GM19463 (cell line): ENCODE data around the gene CRLF1.

Source experiments
- ATAC-seq: cut with Tn5 transposase; IDR thresholded peaks from one replicate; pipeline ENCODE4 v1.9.1; 2021; ENCODE audit warnings: mild to moderate bottlenecking, moderate library complexity; ENCODE audit not compliant: unreplicated experiment

CRLF1 gene, protein sequence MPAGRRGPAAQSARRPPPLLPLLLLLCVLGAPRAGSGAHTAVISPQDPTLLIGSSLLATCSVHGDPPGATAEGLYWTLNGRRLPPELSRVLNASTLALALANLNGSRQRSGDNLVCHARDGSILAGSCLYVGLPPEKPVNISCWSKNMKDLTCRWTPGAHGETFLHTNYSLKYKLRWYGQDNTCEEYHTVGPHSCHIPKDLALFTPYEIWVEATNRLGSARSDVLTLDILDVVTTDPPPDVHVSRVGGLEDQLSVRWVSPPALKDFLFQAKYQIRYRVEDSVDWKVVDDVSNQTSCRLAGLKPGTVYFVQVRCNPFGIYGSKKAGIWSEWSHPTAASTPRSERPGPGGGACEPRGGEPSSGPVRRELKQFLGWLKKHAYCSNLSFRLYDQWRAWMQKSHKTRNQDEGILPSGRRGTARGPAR

DNA sequence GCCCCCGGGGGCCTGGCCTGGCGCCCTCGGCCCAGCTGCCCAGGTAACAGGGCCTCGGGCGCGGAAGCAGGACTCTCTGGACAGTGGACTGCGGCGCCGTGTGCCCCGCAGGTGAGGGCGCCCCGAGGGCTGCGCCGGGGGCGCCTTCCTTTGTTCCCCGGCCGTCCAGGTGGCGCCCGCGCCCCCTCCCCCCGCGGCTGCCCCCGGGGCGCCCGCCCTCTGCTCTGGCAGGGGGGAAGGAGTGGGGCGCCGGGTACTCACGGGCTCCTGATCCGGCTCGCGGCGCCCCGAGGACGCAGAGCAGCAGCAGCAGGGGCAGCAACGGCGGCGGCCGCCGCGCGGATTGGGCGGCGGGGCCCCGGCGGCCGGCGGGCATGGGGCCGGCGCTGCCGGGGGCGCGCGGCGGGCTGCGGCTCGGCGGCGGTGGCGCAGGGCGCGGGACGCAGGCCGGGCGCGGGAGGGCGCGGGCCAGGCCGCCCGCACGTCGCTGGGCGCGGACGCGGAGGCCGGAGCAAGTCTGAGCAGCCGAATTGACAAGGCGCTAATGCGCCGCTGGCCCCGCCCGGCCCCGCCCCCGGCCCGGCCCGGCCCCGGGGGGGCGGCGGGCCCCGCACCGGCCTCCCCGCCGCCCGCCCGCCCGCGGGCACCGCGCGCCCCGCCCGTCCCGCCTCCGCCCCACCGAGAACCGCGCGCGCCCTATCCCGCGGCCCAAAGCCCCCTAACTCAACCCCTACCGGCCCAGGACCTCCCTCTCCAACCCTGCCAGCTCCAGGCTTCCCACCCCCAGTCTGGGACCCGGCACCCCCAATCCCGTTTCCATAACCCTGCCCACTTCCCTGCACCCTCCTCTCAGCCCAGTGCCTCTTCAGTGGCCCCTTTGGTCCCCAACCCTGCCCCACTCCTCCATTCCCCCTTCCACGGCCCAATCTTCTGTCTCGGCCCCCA, at the start of gene CRLF1:
Gene CRLF1, minus strand, starts transcription at position 519 of the 945 bp plus-strand sequence. Its CDS starts 143 bp downstream, at position 376.
- ATAC-seq = no peak

DNA sequence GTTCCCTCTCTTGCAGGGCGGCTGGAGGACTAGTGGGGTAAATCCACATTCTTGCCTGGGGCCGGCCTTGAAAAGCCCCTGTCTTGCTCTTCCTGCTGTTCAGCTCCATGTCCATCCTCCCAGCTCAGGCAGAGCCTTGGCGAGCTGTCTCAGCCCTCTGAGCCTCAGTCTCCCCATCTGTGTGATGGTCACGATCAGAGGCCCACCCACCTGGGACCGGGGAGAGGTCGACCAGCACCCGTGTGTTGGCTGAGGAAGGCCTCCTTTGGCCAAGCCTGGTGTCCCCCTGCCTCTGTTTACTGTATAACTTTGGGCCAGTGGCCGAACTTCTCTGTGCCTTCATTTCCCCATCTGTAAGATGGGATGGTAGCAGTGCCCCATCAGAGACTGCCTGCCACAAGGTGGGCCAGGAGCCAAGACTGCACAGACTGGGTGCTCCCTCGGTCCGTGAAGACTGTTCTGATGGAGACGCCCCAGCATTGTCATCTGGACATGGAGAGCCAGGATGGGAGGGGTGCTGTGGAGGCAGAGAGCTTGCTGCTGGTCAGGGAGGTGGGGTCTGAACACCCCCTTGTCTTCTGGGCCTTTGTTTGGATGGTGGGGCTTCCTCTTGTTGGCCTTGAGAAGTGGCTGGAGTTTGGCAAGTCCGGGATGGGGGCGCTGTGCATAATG, 48.7 kb upstream of the CRLF1 start:
- ATAC-seq = no peak

DNA sequence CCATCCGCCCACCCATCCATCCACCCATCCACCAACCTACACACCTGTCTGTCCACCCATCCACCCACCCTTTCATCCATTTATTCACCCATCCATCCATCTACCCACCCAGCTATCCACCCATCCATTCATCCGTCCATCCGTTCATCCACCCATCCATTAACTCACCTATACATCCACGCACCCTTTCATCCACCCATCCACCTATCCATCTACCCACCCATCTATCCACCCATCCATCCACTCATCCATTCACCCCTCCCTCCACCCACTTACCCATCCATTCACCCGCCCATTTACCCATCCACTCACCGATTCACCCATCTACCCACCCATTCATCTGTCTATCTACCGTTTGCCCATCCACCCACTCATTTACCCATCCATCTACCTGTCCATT, 47.9 kb upstream of the CRLF1 start:
- ATAC-seq = no peak

DNA sequence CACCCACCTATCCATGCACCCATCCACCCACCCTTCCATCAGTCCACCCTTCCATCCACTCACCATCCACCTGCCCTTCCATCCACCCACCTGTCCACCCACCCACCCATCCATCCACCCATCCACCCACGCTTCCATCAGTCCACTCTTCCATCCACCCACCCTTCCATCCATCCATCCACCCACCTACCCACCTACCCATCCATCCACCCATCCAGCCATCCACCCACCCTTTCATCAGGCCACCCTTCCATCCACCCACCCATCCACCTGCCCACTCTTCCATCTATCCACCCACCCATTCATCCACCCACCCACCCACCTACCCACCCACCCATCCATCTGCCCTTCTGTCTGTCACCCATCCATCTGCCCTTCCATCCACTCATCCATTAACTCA, 47.3 kb upstream of the CRLF1 start:
- no peak for ATAC-seq

DNA sequence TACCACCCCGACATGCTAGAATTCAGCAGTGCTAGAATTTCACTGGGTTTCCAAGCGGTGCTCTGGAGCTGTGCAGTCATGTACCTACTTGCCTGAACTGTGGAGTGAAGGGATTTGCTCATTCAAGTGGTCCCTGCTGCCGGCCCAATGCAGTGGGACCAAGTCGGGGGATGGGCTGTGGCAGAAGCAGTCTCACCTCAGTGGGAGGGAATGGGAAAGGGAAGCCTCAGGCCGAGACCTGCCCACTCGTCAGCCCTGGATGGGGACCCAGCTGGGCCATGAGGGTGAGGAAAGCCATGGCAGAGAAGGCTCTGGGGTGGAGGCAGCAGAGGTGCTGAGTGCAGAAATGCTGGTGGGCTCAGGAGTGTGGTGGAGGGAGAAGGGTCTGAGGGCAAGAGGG, 45.1 kb upstream of the CRLF1 start:
- no peak for ATAC-seq

DNA sequence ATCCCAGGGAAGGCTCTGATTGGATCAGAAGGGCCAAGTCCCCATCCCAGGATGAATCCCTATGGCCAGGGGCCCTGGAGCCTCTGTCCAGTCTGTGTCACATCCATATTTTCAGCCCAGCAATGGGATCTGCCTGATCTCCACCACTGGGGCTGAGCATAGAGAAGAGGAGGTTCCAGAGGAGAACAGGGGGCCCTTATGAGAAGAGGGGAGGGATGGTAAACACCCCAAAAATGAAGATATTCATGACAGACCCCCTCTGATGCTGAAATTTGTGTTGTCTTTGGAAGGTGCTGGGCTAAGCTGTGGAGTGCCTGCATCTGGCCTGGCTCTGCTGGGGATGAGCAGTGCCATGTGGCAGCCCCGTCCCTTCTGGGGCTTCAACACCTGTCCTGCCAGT, 44.7 kb upstream of the CRLF1 start:
- ATAC-seq = no peak

DNA sequence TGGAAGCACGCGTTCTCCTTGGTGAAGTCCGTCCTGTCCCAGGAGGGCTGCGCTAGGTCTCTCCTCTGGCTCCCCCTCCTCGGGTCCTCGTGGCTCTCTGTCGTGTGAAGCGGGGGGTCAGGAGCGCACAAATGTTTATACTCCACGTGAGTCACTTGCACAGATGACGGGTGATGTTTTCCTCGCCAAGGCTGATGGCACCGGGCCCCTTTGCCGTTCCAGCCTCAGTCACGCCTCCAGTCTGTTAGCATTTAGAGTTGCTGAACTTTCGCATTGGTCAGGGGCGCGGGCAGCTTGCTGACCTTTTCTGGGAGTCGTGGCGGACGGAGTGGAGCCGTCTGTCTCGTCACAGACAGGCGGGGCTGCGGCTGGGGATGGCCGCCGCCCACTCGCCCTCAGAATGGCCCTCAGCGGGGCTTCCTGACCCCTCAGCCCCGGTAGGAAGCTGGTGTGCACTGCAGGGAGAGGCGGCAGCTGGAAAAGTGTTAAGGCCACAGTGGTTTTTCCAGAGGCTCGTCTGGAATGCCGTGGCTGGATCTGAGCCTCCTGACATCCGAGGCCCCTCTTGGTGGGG, 44.0 kb upstream of the CRLF1 start:
- ATAC-seq = no peak

DNA sequence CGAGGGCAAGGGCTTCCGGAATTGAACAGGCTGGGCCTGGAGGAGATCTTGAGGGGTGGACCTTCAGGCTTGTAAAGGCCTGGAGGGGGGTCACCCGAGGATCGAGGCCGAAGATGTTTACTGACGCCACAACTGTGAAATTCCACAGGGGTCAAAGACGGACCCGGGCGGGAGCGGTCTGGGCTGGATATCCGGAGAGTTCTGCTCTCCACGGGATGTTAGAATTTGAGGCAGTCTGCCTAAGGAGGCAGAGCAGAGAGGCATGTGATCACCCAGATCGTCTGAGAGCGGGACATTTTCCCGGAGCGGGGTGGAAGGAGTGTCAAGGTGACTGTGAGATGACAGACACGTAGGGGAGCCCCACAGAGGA, 43.4 kb upstream of the CRLF1 start:
- no peak for ATAC-seq

DNA sequence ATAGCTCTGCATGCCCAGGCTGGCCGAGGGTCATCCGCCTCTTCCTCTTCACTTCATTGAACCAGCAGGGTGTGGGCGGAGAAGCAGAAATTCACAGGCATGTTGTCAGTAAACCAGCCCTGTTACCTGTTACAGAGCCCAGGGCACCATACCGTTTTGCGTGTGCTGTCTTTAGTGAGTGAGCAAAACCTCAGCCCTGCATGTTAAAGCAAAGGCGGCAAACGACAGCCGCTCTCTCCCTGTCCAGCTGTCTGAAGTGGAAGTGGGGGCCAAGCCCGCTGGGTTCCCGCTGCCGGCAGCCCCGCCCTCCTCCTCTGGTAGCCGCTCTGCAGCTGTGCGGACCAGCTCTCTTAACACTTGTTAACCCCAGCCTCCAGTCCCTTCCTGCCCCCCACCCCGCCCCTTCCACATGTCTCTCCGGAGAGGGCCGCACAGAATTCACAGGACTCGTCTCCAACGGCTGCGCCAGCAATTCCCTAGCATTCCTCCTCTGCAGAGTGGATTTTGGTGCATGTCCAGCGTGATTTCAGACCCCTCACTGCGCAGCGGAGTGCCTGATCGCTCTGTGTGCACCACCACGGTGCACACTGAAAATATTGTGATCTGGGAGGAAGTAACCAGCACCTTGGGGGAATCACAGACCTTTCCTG, 42.9 kb upstream of the CRLF1 start:
- ATAC-seq = peak; percentile 60

DNA sequence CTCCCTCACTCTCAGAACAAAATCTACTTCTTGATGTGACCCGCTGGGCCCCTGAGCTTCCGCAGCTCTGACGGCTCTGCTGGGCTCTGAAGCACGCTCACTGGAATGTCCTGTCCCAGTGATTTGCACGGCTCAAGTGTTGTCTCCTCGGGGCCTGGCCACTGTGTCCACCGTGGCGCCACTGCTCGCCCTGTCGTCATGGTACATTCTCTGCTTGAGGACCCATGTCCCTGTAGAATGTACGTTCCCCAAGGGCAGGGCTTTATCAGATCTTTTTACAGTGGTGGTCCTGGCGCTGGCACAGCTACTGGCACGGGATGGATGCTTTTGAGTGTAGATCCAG, 42.3 kb upstream of the CRLF1 start:
- ATAC-seq = no peak

DNA sequence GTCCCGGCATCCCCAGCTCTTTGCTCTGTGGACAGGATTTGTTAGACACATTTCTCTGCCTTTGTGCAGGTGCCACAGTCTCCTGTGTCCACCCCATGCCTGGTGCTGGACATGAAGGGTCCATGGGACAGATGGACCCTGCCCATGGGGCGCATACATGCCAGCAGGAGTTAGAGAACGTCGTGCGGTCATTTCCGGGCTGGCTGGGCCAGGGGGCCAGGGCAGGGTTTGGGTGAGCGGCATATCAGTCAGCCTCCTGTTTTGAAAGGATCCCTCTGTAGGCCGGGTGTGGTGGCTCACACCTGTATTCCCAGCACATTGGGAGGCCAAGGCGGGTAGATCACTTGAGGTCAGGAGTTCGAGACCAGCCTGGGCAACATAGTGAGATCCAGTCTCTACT, 41.2 kb upstream of the CRLF1 start:
- ATAC-seq = no peak

DNA sequence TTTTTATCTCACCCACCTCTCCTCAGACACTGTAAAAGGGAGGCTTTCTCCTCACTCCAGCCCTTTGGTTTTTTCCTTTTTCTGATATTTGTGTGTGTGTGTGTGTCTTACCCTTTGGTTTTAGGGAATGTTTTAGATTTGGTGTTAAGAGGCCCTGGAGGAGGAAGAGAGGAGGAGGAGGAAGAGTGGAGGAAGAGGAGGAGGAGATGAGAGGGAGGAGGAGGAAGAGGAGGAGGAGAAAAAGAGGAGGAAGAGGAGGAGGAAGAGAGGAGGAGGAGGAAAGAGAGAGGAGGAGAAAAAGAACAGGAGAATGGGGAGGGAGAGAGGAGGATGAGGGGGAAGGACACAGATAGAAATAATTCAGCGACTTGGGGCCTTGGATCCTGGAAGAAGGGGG, 40.8 kb upstream of the CRLF1 start:
- no peak for ATAC-seq

DNA sequence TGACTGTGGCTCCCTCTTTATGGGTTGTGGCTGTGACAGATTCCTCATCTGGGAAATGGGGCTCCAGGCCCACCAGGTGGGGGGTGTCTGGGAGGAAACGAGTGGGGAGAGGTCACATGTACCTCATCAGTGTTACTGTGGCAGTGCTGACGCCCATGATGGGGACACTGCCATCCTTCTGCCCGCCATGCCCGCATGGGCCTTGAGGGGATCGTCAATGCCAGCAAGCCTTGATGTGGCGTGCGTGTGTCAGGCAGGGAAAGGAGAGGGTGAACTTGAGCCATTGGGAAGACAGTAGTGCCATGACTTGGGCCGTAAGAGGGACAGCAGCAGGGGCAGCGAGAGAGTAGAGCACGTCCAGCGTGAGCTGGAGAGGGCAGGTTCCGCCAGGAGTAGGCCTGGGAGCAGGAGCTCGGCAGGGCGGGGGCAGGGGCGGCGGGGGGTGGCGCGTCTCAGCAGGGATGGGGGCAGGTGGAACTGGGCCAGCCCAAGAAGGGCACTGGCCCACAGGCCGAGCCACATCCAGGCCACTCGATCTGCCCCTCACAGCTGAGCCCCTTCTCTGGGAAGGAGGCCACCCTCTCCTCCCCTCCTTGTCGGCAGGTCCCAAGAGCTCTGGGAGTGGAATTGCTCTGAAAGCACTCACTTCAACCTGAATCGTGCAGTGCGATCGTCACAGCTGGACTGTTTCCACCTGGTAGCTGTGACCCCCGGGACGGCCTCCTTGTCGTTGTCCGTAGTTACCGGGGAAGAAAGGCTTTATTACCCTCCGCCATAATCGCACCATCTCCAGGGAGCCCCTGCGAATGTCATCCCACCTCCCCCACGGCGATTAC, 40.2 kb upstream of the CRLF1 start:
- no peak for ATAC-seq

DNA sequence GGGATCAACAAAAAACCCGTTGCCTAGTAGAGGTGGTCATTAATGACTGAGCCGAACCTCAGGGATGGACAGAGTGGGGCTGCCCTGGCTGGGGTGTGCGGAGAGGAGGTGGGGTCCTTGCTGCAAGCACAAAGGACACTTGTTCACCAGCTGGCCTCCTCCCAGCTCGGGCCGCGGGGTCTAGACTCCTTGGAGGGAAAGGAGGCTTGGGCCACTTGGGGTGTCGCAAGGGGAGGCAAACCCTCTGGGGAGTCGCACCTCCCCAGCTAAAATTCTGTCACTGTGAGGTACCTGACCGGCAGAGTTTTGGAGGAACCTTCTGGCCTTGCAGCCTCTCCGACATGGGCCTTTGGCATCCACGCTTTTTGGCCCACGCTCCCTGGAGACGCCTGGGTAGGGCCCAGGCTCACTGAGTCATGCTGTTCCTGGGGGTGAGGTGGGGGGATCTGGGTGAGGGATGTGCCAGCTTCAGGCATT, 38.5 kb upstream of the CRLF1 start:
- ATAC-seq = no peak

DNA sequence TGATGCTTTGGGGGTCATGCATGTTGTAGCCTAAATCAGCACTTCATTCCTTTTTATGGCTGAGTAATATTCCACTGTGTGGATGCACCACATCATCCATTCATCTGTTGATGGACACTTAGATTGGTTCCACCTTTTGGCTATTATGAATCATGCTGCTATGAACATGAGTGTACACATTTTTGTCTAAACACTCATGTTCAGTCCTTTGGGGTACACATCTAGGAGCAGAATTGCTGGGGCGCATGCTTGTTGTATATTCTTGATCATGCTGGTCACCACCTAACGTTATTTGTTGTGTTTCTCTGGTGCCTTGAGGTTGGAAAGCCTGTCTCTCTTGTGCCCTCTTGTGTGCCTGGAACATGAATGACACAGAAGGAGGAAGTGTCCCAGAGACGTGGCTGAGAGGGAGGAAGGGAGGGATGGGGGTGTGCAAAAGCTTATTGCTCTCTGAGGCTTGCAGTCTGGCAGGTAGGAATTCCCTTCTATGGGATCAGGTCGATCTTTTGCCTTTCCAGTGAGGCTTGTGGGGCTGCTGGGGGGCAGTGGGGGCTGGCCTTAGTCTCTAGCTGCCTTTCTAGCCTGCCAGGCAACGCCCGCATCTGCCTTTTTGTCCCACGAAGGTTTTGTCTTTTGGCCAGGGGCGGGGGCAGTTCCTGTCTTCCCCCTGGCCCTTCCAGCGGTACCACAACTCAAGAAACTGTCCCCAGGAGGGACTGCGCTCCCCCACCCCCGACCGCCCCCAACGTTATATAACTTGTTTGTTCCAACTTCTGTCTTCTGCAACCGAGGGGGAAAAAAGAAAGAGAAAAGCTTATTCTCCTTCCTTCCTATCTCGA, 37.8 kb upstream of the CRLF1 start:
- ATAC-seq = no peak

DNA sequence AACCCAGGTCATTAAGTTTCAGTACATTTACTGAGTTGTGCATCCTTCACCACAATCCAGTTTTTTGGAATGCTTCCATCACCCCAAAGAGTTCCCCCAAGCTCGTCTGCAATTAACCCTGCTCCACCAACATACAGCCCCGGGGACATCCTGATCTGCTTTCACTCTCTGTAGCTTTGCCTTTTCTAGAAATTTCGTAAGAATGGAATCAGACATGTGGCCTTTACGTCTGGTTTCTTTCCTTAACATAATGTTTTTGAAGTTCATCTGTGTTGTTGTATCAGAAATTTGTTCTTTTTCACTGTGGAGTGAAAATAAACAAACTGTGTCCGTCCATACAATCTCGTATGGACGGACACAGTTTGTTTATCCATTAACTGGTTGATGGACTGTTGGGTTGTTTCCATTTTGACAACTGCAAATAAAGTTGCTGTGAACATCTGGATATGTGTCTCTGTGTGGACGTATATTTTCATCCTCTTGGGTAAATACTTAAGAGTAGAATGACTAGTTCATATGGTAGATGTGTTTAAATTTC, 33.2 kb upstream of the CRLF1 start:
- ATAC-seq = no peak

DNA sequence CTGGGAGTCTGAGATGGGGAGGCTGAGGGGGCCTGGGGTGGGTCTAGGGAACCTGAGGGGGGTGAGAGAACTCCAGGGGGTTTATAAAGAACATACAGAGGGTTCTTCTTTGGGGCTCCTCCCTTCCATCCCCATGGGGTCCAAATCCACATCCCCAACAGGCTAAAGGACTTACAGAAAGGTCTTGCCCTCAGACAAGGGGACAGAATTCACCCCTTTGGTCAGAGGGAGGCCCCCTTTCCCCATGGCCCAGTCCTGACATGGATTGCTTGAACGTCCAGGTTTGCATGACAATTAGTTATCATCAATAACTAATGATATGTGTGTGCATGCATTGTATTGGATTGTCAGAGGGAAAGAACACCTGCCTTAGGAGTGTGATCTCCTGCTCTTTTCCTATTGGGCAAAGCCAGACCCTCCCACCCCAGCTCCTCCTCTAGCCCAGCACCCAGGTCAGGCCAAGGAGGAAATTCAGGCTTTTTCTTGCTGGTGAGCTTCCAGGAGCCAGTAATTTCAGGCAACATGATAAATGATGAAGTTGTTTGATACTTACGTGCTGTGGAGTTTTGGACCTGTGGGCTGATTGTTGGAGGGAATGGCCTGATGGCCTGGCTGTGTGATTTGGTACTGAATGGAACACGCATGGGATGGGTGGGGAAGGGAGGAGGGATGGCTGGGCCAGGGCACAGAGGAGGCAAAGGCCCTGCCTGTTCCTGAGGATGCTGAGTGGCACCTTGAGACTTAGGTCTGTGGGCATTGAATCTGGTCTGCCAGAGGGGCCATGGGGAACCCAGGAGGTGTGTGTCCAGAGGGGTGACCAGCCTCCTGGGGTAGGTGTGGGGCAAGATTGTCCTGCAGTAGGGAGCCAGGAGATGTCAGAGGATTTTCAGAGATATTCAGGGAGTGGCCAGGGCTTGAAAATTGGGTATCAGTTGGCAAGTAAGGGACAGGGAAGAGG, 31.4 kb upstream of the CRLF1 start:
- no peak for ATAC-seq
